Esophagus muscularis mucosa (tissue), 4 donors: Measurements from ENCODE around the gene TMEM238.
"Not testable (repeated sequence)": the region's sequence is repeated elsewhere in the genome, so short reads cannot be mapped to it uniquely, and the experiment has no call there.

ENCODE experiments used
- EP300 ChIP-seq: sonication (generic); formaldehyde crosslinking; IDR thresholded peaks from one replicate; pipeline ENCODE4 v1.6.1; 2017; ENCODE audit warnings: antibody characterized with exemption
- POLR2A ChIP-seq: fragments of 450-650 bp; IDR thresholded peaks from one replicate; pipeline ENCODE4 v1.6.1; 2017; ENCODE audit warnings: antibody characterized with exemption, moderate library complexity, mild to moderate bottlenecking, low read depth
- POLR2AphosphoS5 ChIP-seq, 2 donors: sonication (generic); formaldehyde crosslinking; IDR thresholded peaks; one replicate each; pipeline ENCODE4 v1.6.1; 2017; ENCODE audit warnings: antibody characterized with exemption in 2 of 2
- TF ChIP-seq, protein P1 (sequence below), 3 experiments: fragments of 200-600 bp in 2 of 3; fragments of 450-650 bp in 1 of 3; sonication (generic) in 2 of 3; IDR thresholded peaks; one replicate each; pipeline ENCODE4 v1.5.1; 2017 to 2019; ENCODE audit warnings: antibody characterized with exemption in 3 of 3, mild to moderate bottlenecking in 2 of 3, moderate library complexity in 1 of 3

- TF ChIP-seq, protein P1, sequence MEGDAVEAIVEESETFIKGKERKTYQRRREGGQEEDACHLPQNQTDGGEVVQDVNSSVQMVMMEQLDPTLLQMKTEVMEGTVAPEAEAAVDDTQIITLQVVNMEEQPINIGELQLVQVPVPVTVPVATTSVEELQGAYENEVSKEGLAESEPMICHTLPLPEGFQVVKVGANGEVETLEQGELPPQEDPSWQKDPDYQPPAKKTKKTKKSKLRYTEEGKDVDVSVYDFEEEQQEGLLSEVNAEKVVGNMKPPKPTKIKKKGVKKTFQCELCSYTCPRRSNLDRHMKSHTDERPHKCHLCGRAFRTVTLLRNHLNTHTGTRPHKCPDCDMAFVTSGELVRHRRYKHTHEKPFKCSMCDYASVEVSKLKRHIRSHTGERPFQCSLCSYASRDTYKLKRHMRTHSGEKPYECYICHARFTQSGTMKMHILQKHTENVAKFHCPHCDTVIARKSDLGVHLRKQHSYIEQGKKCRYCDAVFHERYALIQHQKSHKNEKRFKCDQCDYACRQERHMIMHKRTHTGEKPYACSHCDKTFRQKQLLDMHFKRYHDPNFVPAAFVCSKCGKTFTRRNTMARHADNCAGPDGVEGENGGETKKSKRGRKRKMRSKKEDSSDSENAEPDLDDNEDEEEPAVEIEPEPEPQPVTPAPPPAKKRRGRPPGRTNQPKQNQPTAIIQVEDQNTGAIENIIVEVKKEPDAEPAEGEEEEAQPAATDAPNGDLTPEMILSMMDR (IDR thresholded peaks at IDR 0.05), result not testable (repeated sequence)
- not testable (repeated sequence) for TF ChIP-seq EP300
- TF ChIP-seq POLR2A, result peak; percentile 71
- TF ChIP-seq POLR2AphosphoS5 (IDR thresholded peaks at IDR 0.05), result peak in 1 of 2 donors; percentile 98
Observed at GRCh38 chr19:55407550-55407799, 23.4 kb upstream of the TMEM238 start, which contains the start of gene UBE2S.
